GM18508 (cell line): Measurements from ENCODE around the gene PCGF3.
A peak's percentile ranks its signal among the peaks of the same experiment; 100 is the strongest.
"Not testable (repeated sequence)": the region's sequence is repeated elsewhere in the genome, so short reads cannot be mapped to it uniquely, and the experiment has no call there.

Experiments used
- ATAC-seq: cut with Tn5 transposase; IDR thresholded peaks from one replicate; pipeline ENCODE4 v1.9.1; 2021; ENCODE audit warnings: moderate number of reproducible peaks; ENCODE audit not compliant: insufficient read depth, unreplicated experiment

Gene PCGF3

GRCh38 chr4:773214-773613, 67.6 kb downstream of the PCGF3 start:
- no peak for ATAC-seq

- not testable (repeated sequence) for ATAC-seq
Observed at GRCh38 chr4:774419-775092, 68.9 kb downstream of the PCGF3 start.

GRCh38 chr4:775485-775884, 69.9 kb downstream of the PCGF3 start:
- ATAC-seq, result not testable (repeated sequence)

- ATAC-seq, result no peak
Observed at GRCh38 chr4:776743-777441, 71.3 kb downstream of the PCGF3 start.

- ATAC-seq, result no peak
Observed at GRCh38 chr4:777520-778262, 72.1 kb downstream of the PCGF3 start.

GRCh38 chr4:779555-779954, 73.9 kb downstream of the PCGF3 start:
- no peak for ATAC-seq

- not testable (repeated sequence) for ATAC-seq
Observed at GRCh38 chr4:780255-780654, 74.6 kb downstream of the PCGF3 start.

GRCh38 chr4:780716-781492, 75.3 kb downstream of the PCGF3 start:
- ATAC-seq, result peak; percentile 1

GRCh38 chr4:781493-782216, 76.0 kb downstream of the PCGF3 start:
- peak; percentile 89 for ATAC-seq

GRCh38 chr4:784401-785331, 79.0 kb downstream of the PCGF3 start:
- no peak for ATAC-seq

GRCh38 chr4:785332-786073, 79.9 kb downstream of the PCGF3 start:
- no peak for ATAC-seq

GRCh38 chr4:786074-786741, 80.6 kb downstream of the PCGF3 start:
- no peak for ATAC-seq

- no peak for ATAC-seq
Observed at GRCh38 chr4:786861-787300, 81.2 kb downstream of the PCGF3 start.

GRCh38 chr4:787561-787981, 81.9 kb downstream of the PCGF3 start:
- no peak for ATAC-seq

GRCh38 chr4:788006-788635, 82.5 kb downstream of the PCGF3 start:
- no peak for ATAC-seq

- ATAC-seq, result no peak
Observed at GRCh38 chr4:788636-789297, 83.1 kb downstream of the PCGF3 start.
